ENCODE measurements around the gene ACBD4. TPM values are rescaled to one million over a fixed set of nuclear protein-coding genes. Genes with fewer than 3 reads are reported as not detected.

The ACBD4 gene
- total RNA-seq, 1 experiment from 2014 or later = 7.7 TPM

DNA sequence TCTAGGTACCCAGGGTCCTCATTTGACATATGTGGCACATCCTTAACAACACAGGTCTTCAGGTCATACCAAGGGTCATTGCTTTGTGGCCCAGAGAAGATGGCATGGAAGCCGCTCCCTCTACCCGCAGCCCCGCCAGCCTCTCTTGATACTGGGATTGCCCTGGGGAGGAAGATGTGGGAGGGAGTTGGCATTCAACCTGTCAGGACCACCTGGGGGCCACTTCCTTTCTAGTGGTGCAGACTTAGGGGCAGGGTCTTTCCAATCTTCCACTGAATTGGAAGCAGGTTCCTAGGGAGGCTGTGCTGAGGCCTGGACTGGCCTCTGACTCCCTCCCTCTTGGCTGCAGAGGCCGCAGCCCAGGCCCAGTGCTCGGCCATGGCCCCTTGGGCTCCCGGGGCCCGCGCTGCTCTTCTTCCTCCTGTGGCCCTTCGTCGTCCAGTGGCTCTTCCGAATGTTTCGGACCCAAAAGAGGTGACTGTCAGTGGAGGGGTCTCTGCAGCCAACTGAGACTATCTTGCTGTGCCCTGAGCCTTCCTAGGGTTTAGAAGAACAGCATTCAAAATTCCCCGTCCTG is 7.7 kb downstream of the ACBD4 start:
- ATAC-seq = no peak
- in situ Hi-C loops (cut with HindIII; ENCODE audit: low pct_unique_long_range_greater_than_20kb, low sequenced_read_pairs) (no loop called here), intact Hi-C loops (cut with micrococcal nuclease; ENCODE audit: unreplicated experiment) (no loop called here)
- H3K4me3 ChIP-seq (ENCODE audit: low read depth in 2 of 2, low read length in 2 of 2) = no peak overlapping the region
- DNase-seq (ENCODE audit: low read depth, low spot score) = no peak
- POLR2A ChIA-PET = interaction anchor here (0.6 kb wide), 1 partner anchor 31 kb away, joined by 7 read pairs; no protein-coding TSS in a partner anchor
- no peaks in the 10 kb centered on the region; the same call in 1 of the 2 replicates for H3K36me3 ChIP-seq (ENCODE audit: control insufficient read depth, insufficient read depth, low read length)
- CTCF ChIA-PET = no interaction called here
- BruUV-seq (replicated peaks) = no TSS peak
- no peak overlapping the region for H3K27ac ChIP-seq (ENCODE audit: low read length)
- no peaks in the 10 kb centered on the region for H3K27me3 ChIP-seq (ENCODE audit: control insufficient read depth, insufficient read depth, low read length)
- H3K9me3 ChIP-seq (ENCODE audit: control insufficient read depth, insufficient read depth, low read depth, low read length) = no peaks in the 10 kb centered on the region
- H3K4me1 ChIP-seq (ENCODE audit: control insufficient read depth, insufficient read depth, low read length) = peaks cover 10% of the 10 kb centered on the region
- TF ChIP-seq, protein P1, sequence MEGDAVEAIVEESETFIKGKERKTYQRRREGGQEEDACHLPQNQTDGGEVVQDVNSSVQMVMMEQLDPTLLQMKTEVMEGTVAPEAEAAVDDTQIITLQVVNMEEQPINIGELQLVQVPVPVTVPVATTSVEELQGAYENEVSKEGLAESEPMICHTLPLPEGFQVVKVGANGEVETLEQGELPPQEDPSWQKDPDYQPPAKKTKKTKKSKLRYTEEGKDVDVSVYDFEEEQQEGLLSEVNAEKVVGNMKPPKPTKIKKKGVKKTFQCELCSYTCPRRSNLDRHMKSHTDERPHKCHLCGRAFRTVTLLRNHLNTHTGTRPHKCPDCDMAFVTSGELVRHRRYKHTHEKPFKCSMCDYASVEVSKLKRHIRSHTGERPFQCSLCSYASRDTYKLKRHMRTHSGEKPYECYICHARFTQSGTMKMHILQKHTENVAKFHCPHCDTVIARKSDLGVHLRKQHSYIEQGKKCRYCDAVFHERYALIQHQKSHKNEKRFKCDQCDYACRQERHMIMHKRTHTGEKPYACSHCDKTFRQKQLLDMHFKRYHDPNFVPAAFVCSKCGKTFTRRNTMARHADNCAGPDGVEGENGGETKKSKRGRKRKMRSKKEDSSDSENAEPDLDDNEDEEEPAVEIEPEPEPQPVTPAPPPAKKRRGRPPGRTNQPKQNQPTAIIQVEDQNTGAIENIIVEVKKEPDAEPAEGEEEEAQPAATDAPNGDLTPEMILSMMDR (IDR thresholded peaks at IDR 0.05) = no peak
- TF ChIP-seq POLR2AphosphoS5 (IDR thresholded peaks at IDR 0.05; ENCODE audit: low read depth, low read length) (no peak), TCF7L2 (IDR thresholded peaks at IDR 0.05; ENCODE audit: low read depth, low read length) (no peak), SIN3A (IDR thresholded peaks at IDR 0.05; ENCODE audit: borderline replicate concordance, insufficient read depth, low read depth, low read length) (no peak)
- TF ChIP-seq, protein P2, sequence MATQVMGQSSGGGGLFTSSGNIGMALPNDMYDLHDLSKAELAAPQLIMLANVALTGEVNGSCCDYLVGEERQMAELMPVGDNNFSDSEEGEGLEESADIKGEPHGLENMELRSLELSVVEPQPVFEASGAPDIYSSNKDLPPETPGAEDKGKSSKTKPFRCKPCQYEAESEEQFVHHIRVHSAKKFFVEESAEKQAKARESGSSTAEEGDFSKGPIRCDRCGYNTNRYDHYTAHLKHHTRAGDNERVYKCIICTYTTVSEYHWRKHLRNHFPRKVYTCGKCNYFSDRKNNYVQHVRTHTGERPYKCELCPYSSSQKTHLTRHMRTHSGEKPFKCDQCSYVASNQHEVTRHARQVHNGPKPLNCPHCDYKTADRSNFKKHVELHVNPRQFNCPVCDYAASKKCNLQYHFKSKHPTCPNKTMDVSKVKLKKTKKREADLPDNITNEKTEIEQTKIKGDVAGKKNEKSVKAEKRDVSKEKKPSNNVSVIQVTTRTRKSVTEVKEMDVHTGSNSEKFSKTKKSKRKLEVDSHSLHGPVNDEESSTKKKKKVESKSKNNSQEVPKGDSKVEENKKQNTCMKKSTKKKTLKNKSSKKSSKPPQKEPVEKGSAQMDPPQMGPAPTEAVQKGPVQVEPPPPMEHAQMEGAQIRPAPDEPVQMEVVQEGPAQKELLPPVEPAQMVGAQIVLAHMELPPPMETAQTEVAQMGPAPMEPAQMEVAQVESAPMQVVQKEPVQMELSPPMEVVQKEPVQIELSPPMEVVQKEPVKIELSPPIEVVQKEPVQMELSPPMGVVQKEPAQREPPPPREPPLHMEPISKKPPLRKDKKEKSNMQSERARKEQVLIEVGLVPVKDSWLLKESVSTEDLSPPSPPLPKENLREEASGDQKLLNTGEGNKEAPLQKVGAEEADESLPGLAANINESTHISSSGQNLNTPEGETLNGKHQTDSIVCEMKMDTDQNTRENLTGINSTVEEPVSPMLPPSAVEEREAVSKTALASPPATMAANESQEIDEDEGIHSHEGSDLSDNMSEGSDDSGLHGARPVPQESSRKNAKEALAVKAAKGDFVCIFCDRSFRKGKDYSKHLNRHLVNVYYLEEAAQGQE (IDR thresholded peaks at IDR 0.05; ENCODE audit: insufficient read depth in 1 of 2, low read depth in 2 of 2, low read length in 1 of 2) = no peak

DNA sequence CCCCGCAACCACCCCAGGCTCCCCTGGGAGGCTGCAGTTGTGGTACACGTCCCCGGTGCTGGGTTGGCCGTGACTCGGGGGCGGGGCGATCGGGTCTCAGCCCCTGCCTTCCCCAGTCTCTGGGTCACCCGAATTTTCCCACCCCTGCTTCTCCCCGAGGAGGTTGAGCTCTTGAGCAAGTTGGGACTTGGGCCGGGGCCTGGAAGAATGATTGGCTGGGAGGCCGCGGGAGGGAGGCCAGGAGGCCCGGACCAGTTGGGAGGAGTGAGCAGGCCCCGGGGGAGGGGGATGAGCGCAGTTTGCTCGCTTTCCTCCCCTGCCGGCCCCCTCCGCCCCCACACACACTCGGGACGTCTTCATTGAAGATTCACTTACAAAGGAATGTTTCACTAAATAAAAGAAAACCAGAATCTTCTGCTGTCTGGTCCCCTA is 8.3 kb downstream of the ACBD4 start:
- BruUV-seq (replicated peaks) = no TSS peak
- H3K27me3 ChIP-seq (ENCODE audit: control insufficient read depth, insufficient read depth, low read length) = no peaks in the 10 kb centered on the region
- CTCF ChIA-PET = no interaction called here
- POLR2A ChIA-PET = no interaction called here
- TF ChIP-seq, protein P1 (IDR thresholded peaks at IDR 0.05) = no peak
- TF ChIP-seq POLR2AphosphoS5 (IDR thresholded peaks at IDR 0.05; ENCODE audit: low read depth, low read length) = no peak
- no peak for TF ChIP-seq SIN3A (IDR thresholded peaks at IDR 0.05; ENCODE audit: borderline replicate concordance, insufficient read depth, low read depth, low read length)
- TF ChIP-seq, protein P2 (IDR thresholded peaks at IDR 0.05; ENCODE audit: insufficient read depth in 1 of 2, low read depth in 2 of 2, low read length in 1 of 2) = no peak
- no peak for TF ChIP-seq TCF7L2 (IDR thresholded peaks at IDR 0.05; ENCODE audit: low read depth, low read length)
- H3K4me3 ChIP-seq (ENCODE audit: low read depth in 2 of 2, low read length in 2 of 2) = no peak overlapping the region
- H3K9me3 ChIP-seq (ENCODE audit: control insufficient read depth, insufficient read depth, low read depth, low read length) = no peaks in the 10 kb centered on the region
- in situ Hi-C loops (cut with HindIII; ENCODE audit: low pct_unique_long_range_greater_than_20kb, low sequenced_read_pairs) = no loop called here
- DNase-seq (ENCODE audit: low read depth, low spot score) = no peak
- H3K4me1 ChIP-seq (ENCODE audit: control insufficient read depth, insufficient read depth, low read length) = peaks cover 10% of the 10 kb centered on the region
- H3K36me3 ChIP-seq (ENCODE audit: control insufficient read depth, insufficient read depth, low read length) = no peaks in the 10 kb centered on the region; the same call in 1 of the 2 replicates
- ATAC-seq = no peak
- intact Hi-C loops (cut with micrococcal nuclease; ENCODE audit: unreplicated experiment) = no loop called here
- H3K27ac ChIP-seq (ENCODE audit: low read length) = no peak overlapping the region

Measured in Panc1 (cell line).